ENCODE data around the gene TEKT1. TPM values are rescaled to one million over a fixed set of nuclear protein-coding genes. Genes with fewer than 3 reads are reported as not detected.

TEKT1 gene
- total RNA-seq, 1 experiment from 2014 or later: not detected

- peaks cover 74% of the 10 kb centered on the region for H3K79me2 ChIP-seq (ENCODE audit: insufficient read depth, low read length)
- H3K4me1 ChIP-seq (ENCODE audit: control insufficient read depth in 1 of 2, insufficient read depth in 2 of 2, low read length in 2 of 2): peaks cover 7 to 19% of the 10 kb centered on the region in 2 experiments; a peak in 3 of 4 replicates
- TF ChIP-seq JUND (IDR thresholded peaks at IDR 0.05): no peak
- TF ChIP-seq ZFX (IDR thresholded peaks at IDR 0.05): no peak
- no peak for TF ChIP-seq ZBTB33 (IDR thresholded peaks at IDR 0.05; ENCODE audit: extremely low read depth, insufficient replicate concordance, low read length)
- TF ChIP-seq CBX3 (IDR thresholded peaks at IDR 0.05; ENCODE audit: low read depth): no peak
- no peak for TF ChIP-seq SIN3A (IDR thresholded peaks at IDR 0.05; ENCODE audit: low read depth)
- no peak for TF ChIP-seq ELF1 (IDR thresholded peaks at IDR 0.05; ENCODE audit: borderline replicate concordance, low read depth)
- TF ChIP-seq YY1 (IDR thresholded peaks at IDR 0.05; ENCODE audit: extremely low read depth, insufficient replicate concordance, low read depth, low read length): no peak
- TF ChIP-seq SP1 (IDR thresholded peaks at IDR 0.05; ENCODE audit: low read depth): no peak
- TF ChIP-seq ZNF274 (IDR thresholded peaks at IDR 0.05; ENCODE audit: low read depth, low read length): no peak
- H3K27ac ChIP-seq (ENCODE audit: low read depth, low read length): no peak overlapping the region
- no peaks in the 10 kb centered on the region for H3K9me3 ChIP-seq (ENCODE audit: control insufficient read depth in 1 of 2, insufficient read depth in 1 of 2, low read depth in 1 of 2, low read length in 2 of 2)
- DNase-seq (ENCODE audit: low read depth, low spot score) (no peak), ATAC-seq (no peak)
- H3K36me3 ChIP-seq (ENCODE audit: control insufficient read depth in 1 of 2, insufficient read depth in 2 of 2, low read length in 2 of 2): peaks cover 4 to 18% of the 10 kb centered on the region in 2 experiments; a peak in 2 of 4 replicates
- H3K27me3 ChIP-seq (ENCODE audit: insufficient read depth, low read length): no peaks in the 10 kb centered on the region
- RAD21 ChIA-PET (ENCODE audit: low non-redundant PET in 1 of 2, low total read pairs in 2 of 2, uncharacterized antibody in 2 of 2, unreplicated experiment in 2 of 2): no interaction called here
- CTCF ChIA-PET: no interaction called here
- BruUV-seq (replicated peaks): no TSS peak
- H3K4me3 ChIP-seq (replicated peaks in 1 of 2; ENCODE audit: low read depth in 1 of 2, low read length in 2 of 2): no peak overlapping the region
- no peak overlapping the region for H3K4me2 ChIP-seq (ENCODE audit: low read length)
- no peaks in the 10 kb centered on the region for H3K9me2 ChIP-seq (ENCODE audit: insufficient read depth)
- H3K9ac ChIP-seq (ENCODE audit: low read length): no peak overlapping the region
- no peak overlapping the region for H2AFZ ChIP-seq (ENCODE audit: low read depth, low read length, poor library complexity, severe bottlenecking)
- no peaks in the 10 kb centered on the region for H4K20me1 ChIP-seq (ENCODE audit: insufficient read depth)
- POLR2A ChIA-PET: no interaction called here
- intact Hi-C loops (cut with micrococcal nuclease): no loop called here
Observed at GRCh38 chr17:6856051-6856450, 24.5 kb upstream of the TEKT1 start.
